ENCODE measurements around the gene PNMA6F.

DNA sequence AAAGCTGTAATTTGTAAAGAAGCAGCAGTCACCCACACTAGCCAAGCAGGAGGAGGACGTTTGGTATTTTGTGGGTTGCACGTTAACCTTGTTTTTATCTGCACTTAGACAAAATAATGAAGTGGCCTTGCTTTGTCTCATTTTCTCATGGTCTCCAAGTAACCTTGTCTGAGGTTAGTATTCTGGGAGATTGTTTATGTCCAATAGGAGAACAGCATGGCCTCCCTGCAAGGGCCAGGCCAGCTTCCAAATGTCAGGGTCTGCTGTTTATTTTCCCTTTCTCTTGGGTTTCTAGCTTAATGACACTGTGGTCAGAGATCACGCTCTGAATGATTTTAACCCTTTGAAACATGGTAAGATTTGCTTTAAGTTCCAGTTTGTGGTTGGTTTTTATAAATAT, 49.7 kb upstream of the PNMA6F start:
- TF ChIP-seq, protein P1, sequence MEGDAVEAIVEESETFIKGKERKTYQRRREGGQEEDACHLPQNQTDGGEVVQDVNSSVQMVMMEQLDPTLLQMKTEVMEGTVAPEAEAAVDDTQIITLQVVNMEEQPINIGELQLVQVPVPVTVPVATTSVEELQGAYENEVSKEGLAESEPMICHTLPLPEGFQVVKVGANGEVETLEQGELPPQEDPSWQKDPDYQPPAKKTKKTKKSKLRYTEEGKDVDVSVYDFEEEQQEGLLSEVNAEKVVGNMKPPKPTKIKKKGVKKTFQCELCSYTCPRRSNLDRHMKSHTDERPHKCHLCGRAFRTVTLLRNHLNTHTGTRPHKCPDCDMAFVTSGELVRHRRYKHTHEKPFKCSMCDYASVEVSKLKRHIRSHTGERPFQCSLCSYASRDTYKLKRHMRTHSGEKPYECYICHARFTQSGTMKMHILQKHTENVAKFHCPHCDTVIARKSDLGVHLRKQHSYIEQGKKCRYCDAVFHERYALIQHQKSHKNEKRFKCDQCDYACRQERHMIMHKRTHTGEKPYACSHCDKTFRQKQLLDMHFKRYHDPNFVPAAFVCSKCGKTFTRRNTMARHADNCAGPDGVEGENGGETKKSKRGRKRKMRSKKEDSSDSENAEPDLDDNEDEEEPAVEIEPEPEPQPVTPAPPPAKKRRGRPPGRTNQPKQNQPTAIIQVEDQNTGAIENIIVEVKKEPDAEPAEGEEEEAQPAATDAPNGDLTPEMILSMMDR (conservative IDR thresholded peaks at IDR 0.05; ENCODE audit: low read depth in 2 of 2), result no peak
- TF ChIP-seq EZH2phosphoT487 (IDR thresholded peaks at IDR 0.05; ENCODE audit: unreplicated experiment) (no peak), POLR2AphosphoS5 (IDR thresholded peaks at IDR 0.05; ENCODE audit: low read depth) (no peak)
- TF ChIP-seq, protein P2, sequence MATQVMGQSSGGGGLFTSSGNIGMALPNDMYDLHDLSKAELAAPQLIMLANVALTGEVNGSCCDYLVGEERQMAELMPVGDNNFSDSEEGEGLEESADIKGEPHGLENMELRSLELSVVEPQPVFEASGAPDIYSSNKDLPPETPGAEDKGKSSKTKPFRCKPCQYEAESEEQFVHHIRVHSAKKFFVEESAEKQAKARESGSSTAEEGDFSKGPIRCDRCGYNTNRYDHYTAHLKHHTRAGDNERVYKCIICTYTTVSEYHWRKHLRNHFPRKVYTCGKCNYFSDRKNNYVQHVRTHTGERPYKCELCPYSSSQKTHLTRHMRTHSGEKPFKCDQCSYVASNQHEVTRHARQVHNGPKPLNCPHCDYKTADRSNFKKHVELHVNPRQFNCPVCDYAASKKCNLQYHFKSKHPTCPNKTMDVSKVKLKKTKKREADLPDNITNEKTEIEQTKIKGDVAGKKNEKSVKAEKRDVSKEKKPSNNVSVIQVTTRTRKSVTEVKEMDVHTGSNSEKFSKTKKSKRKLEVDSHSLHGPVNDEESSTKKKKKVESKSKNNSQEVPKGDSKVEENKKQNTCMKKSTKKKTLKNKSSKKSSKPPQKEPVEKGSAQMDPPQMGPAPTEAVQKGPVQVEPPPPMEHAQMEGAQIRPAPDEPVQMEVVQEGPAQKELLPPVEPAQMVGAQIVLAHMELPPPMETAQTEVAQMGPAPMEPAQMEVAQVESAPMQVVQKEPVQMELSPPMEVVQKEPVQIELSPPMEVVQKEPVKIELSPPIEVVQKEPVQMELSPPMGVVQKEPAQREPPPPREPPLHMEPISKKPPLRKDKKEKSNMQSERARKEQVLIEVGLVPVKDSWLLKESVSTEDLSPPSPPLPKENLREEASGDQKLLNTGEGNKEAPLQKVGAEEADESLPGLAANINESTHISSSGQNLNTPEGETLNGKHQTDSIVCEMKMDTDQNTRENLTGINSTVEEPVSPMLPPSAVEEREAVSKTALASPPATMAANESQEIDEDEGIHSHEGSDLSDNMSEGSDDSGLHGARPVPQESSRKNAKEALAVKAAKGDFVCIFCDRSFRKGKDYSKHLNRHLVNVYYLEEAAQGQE (IDR thresholded peaks at IDR 0.05; ENCODE audit: unreplicated experiment), result no peak

Data from GM23338 (cell line).